ENCODE data around the gene ST3GAL4.

Gene ST3GAL4

GRCh38 chr11:126452241-126453101 lies 97.0 kb downstream of the ST3GAL4 start:
- DNase-seq (ENCODE audit: low spot score), result no peak

- no peak for DNase-seq (ENCODE audit: low spot score)
Measured at GRCh38 chr11:126456089-126456488, 100.6 kb downstream of the ST3GAL4 start.

- DNase-seq (ENCODE audit: low spot score), result no peak
Measured at GRCh38 chr11:126456783-126457542, 101.5 kb downstream of the ST3GAL4 start.

GRCh38 chr11:126457817-126458216 lies 102.3 kb downstream of the ST3GAL4 start:
- DNase-seq (ENCODE audit: low spot score), result no peak

- no peak for DNase-seq (ENCODE audit: low spot score)
Measured at GRCh38 chr11:126459691-126460281, 104.3 kb downstream of the ST3GAL4 start.

GRCh38 chr11:126460417-126461095 lies 105.1 kb downstream of the ST3GAL4 start:
- no peak for DNase-seq (ENCODE audit: low spot score)

- no peak for DNase-seq (ENCODE audit: low spot score)
Measured at GRCh38 chr11:126461096-126461440, 105.6 kb downstream of the ST3GAL4 start.

GRCh38 chr11:126461996-126462395 lies 106.5 kb downstream of the ST3GAL4 start:
- DNase-seq (ENCODE audit: low spot score), result no peak

- DNase-seq (ENCODE audit: low spot score), result no peak
Measured at GRCh38 chr11:126462422-126462821, 106.9 kb downstream of the ST3GAL4 start.

All from HuH-7.5 (cell line).